ENCODE data around the gene MLXIP. TPM values are rescaled to one million over a fixed set of nuclear protein-coding genes. Genes with fewer than 3 reads are reported as not detected.
A peak's percentile ranks its signal among the peaks of the same experiment; 100 is the strongest.

The MLXIP gene
- total and polyA plus RNA-seq, 2 experiments from 2014 or later = 16.2 to 23.0 TPM

DNA sequence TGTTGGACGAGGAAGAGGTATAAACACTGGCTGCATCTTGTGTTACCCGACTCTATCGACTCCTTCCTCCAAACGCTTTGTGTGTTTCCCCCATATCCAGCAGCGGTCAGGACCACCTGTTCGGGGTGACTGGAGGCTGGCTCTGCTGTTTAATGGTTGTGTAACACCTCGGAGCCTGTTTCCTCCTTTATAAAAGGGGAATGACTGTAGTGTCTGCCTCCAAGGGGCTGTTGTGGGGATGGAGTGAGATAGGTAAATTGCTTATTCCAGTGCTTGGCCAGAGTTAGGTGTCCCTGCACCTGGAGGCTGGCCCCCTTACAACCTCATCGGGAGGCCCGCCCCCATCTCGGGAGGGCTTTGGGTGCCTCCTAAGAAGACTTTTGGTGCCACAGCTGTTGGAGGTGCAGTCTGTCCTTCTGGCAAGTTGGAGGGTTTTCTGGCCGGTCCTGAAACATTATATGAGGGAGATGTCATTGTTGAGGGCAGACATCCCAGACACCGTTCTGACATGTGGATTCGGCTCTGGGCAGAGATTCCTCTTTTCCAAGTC is 1.1 kb downstream of the MLXIP start:
- H3K36me3 Mint-ChIP-seq (ENCODE audit: low read depth) = no peaks in the 10 kb centered on the region; the same call in 2 of the 3 replicates
- 0 out of 2 replicates have a peak, but pooled peaks cover 3% of the 10 kb centered on the region for H3F3A ChIP-seq (replicated peaks; ENCODE audit: low read depth)
- peaks cover 25% of the 10 kb centered on the region for H3K4me1 Mint-ChIP-seq
- peaks cover 40% of the 10 kb centered on the region for H3K79me2 ChIP-seq (replicated peaks; ENCODE audit: insufficient read depth)
- H3K9me3 Mint-ChIP-seq = no peaks in the 10 kb centered on the region; the same call in 2 of the 3 replicates
- H3K27ac ChIP-seq (ENCODE audit: low read depth) = no peak overlapping the region
- H4K20me1 ChIP-seq (replicated peaks; ENCODE audit: insufficient read depth) = peaks cover 17% of the 10 kb centered on the region; the same call in 1 of the 2 replicates
- H2AFZ ChIP-seq = 0 out of 2 replicates have a peak overlapping the region, but pooled peaks have one; percentile 47
- TF ChIP-seq ZNF331 (CRISPR knock-in tag; IDR thresholded peaks at IDR 0.05; ENCODE audit: low read depth) (no peak), STAT1 (IDR thresholded peaks at IDR 0.05; ENCODE audit: unreplicated experiment) (no peak), JUNB (IDR thresholded peaks at IDR 0.05; ENCODE audit: unreplicated experiment) (no peak), NANOG (IDR thresholded peaks at IDR 0.05; ENCODE audit: borderline replicate concordance) (no peak), CREB1 (CRISPR knock-in tag; IDR thresholded peaks at IDR 0.05; ENCODE audit: low read depth) (no peak), POLR2AphosphoS5 (IDR thresholded peaks at IDR 0.05; ENCODE audit: low read depth) (no peak), ZNF114 (CRISPR knock-in tag; IDR thresholded peaks at IDR 0.05) (no peak), EZH2phosphoT487 (IDR thresholded peaks at IDR 0.05; ENCODE audit: unreplicated experiment) (no peak)
- TF ChIP-seq, protein P1, sequence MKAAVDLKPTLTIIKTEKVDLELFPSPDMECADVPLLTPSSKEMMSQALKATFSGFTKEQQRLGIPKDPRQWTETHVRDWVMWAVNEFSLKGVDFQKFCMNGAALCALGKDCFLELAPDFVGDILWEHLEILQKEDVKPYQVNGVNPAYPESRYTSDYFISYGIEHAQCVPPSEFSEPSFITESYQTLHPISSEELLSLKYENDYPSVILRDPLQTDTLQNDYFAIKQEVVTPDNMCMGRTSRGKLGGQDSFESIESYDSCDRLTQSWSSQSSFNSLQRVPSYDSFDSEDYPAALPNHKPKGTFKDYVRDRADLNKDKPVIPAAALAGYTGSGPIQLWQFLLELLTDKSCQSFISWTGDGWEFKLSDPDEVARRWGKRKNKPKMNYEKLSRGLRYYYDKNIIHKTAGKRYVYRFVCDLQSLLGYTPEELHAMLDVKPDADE (IDR thresholded peaks at IDR 0.05) = no peak
- TF ChIP-seq, protein P2, sequence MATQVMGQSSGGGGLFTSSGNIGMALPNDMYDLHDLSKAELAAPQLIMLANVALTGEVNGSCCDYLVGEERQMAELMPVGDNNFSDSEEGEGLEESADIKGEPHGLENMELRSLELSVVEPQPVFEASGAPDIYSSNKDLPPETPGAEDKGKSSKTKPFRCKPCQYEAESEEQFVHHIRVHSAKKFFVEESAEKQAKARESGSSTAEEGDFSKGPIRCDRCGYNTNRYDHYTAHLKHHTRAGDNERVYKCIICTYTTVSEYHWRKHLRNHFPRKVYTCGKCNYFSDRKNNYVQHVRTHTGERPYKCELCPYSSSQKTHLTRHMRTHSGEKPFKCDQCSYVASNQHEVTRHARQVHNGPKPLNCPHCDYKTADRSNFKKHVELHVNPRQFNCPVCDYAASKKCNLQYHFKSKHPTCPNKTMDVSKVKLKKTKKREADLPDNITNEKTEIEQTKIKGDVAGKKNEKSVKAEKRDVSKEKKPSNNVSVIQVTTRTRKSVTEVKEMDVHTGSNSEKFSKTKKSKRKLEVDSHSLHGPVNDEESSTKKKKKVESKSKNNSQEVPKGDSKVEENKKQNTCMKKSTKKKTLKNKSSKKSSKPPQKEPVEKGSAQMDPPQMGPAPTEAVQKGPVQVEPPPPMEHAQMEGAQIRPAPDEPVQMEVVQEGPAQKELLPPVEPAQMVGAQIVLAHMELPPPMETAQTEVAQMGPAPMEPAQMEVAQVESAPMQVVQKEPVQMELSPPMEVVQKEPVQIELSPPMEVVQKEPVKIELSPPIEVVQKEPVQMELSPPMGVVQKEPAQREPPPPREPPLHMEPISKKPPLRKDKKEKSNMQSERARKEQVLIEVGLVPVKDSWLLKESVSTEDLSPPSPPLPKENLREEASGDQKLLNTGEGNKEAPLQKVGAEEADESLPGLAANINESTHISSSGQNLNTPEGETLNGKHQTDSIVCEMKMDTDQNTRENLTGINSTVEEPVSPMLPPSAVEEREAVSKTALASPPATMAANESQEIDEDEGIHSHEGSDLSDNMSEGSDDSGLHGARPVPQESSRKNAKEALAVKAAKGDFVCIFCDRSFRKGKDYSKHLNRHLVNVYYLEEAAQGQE (IDR thresholded peaks at IDR 0.05; ENCODE audit: unreplicated experiment) = no peak
- TF ChIP-seq, protein P3, sequence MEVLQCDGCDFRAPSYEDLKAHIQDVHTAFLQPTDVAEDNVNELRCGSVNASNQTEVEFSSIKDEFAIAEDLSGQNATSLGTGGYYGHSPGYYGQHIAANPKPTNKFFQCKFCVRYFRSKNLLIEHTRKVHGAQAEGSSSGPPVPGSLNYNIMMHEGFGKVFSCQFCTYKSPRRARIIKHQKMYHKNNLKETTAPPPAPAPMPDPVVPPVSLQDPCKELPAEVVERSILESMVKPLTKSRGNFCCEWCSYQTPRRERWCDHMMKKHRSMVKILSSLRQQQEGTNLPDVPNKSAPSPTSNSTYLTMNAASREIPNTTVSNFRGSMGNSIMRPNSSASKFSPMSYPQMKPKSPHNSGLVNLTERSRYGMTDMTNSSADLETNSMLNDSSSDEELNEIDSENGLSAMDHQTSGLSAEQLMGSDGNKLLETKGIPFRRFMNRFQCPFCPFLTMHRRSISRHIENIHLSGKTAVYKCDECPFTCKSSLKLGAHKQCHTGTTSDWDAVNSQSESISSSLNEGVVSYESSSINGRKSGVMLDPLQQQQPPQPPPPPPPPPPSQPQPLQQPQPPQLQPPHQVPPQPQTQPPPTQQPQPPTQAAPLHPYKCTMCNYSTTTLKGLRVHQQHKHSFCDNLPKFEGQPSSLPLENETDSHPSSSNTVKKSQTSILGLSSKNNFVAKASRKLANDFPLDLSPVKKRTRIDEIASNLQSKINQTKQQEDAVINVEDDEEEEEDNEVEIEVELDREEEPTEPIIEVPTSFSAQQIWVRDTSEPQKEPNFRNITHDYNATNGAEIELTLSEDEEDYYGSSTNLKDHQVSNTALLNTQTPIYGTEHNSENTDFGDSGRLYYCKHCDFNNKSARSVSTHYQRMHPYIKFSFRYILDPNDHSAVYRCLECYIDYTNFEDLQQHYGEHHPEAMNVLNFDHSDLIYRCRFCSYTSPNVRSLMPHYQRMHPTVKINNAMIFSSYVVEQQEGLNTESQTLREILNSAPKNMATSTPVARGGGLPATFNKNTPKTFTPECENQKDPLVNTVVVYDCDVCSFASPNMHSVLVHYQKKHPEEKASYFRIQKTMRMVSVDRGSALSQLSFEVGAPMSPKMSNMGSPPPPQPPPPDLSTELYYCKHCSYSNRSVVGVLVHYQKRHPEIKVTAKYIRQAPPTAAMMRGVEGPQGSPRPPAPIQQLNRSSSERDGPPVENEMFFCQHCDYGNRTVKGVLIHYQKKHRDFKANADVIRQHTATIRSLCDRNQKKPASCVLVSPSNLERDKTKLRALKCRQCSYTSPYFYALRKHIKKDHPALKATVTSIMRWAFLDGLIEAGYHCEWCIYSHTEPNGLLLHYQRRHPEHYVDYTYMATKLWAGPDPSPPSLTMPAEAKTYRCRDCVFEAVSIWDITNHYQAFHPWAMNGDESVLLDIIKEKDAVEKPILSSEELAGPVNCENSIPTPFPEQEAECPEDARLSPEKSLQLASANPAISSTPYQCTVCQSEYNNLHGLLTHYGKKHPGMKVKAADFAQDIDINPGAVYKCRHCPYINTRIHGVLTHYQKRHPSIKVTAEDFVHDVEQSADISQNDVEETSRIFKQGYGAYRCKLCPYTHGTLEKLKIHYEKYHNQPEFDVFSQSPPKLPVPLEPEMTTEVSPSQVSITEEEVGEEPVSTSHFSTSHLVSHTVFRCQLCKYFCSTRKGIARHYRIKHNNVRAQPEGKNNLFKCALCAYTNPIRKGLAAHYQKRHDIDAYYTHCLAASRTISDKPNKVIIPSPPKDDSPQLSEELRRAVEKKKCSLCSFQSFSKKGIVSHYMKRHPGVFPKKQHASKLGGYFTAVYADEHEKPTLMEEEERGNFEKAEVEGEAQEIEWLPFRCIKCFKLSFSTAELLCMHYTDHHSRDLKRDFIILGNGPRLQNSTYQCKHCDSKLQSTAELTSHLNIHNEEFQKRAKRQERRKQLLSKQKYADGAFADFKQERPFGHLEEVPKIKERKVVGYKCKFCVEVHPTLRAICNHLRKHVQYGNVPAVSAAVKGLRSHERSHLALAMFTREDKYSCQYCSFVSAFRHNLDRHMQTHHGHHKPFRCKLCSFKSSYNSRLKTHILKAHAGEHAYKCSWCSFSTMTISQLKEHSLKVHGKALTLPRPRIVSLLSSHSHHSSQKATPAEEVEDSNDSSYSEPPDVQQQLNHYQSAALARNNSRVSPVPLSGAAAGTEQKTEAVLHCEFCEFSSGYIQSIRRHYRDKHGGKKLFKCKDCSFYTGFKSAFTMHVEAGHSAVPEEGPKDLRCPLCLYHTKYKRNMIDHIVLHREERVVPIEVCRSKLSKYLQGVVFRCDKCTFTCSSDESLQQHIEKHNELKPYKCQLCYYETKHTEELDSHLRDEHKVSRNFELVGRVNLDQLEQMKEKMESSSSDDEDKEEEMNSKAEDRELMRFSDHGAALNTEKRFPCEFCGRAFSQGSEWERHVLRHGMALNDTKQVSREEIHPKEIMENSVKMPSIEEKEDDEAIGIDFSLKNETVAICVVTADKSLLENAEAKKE (CRISPR knock-in tag; IDR thresholded peaks at IDR 0.05) = no peak
- TF ChIP-seq, protein P4, sequence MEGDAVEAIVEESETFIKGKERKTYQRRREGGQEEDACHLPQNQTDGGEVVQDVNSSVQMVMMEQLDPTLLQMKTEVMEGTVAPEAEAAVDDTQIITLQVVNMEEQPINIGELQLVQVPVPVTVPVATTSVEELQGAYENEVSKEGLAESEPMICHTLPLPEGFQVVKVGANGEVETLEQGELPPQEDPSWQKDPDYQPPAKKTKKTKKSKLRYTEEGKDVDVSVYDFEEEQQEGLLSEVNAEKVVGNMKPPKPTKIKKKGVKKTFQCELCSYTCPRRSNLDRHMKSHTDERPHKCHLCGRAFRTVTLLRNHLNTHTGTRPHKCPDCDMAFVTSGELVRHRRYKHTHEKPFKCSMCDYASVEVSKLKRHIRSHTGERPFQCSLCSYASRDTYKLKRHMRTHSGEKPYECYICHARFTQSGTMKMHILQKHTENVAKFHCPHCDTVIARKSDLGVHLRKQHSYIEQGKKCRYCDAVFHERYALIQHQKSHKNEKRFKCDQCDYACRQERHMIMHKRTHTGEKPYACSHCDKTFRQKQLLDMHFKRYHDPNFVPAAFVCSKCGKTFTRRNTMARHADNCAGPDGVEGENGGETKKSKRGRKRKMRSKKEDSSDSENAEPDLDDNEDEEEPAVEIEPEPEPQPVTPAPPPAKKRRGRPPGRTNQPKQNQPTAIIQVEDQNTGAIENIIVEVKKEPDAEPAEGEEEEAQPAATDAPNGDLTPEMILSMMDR (conservative IDR thresholded peaks at IDR 0.05; ENCODE audit: low read depth in 2 of 2) = no peak
- no peak for DNase-seq (ENCODE audit: low spot score)
- H3K27ac Mint-ChIP-seq = no peak overlapping the region
- H3K9me2 ChIP-seq (ENCODE audit: insufficient read depth) = no peaks in the 10 kb centered on the region
- no peaks in the 10 kb centered on the region for H3K36me3 ChIP-seq (ENCODE audit: insufficient read depth)
- H3K4me3 Mint-ChIP-seq = peak overlapping the region; percentile 83
- peak; percentile 5 for ATAC-seq
- peaks cover 26% of the 10 kb centered on the region; the same call in 1 of the 2 replicates for H3K4me1 ChIP-seq (ENCODE audit: insufficient read depth)
- H3K27me3 Mint-ChIP-seq (ENCODE audit: insufficient read depth, low read depth, poor library complexity) = peaks cover 19% of the 10 kb centered on the region
- H3K4me3 ChIP-seq = peak overlapping the region; percentile 72
- H3K4me2 ChIP-seq = peak overlapping the region; percentile 82
- H3K27me3 ChIP-seq (ENCODE audit: insufficient read depth) = peaks cover 21% of the 10 kb centered on the region
